Neural progenitor cell (in vitro differentiated cells): ENCODE data around the gene ADCY5.

Experiments
- CTCF ChIP-seq: fragments of 200-600 bp; sonication (generic); IDR thresholded peaks from 2 replicates; pipeline ENCODE4 v1.5.1; 2017; ENCODE audit warnings: antibody characterized with exemption, mild to moderate bottlenecking
- EZH2 ChIP-seq: fragments of 200-600 bp; sonication (generic); IDR thresholded peaks from 2 replicates; pipeline ENCODE4 v1.6.1; 2017; ENCODE audit warnings: antibody characterized with exemption, mild to moderate bottlenecking, moderate library complexity
- EZH2phosphoT487 ChIP-seq: fragments of 200-600 bp; sonication (generic); IDR thresholded peaks from 2 replicates; pipeline ENCODE4 v1.6.1; 2017; ENCODE audit warnings: antibody characterized with exemption

- TF ChIP-seq CTCF = no peak
- no peak for TF ChIP-seq EZH2phosphoT487
- TF ChIP-seq EZH2 = no peak
Observed at GRCh38 chr3:123313889-123314288, 135.0 kb downstream of the ADCY5 start.
